Mucosa of stomach (tissue), 1 donor: ENCODE data around the gene YPEL4.
"Not testable (repeated sequence)": the region's sequence is repeated elsewhere in the genome, so short reads cannot be mapped to it uniquely, and the experiment has no call there.

Experiments used
- H3K27me3 ChIP-seq: one replicate; pipeline ENCODE4 v1.7.0; 2013; ENCODE audit warnings: mild to moderate bottlenecking, low read length; ENCODE audit not compliant: control insufficient read depth, insufficient read depth
- H3K36me3 ChIP-seq: one replicate; pipeline ENCODE4 v1.7.0; 2013; ENCODE audit warnings: low read length; ENCODE audit not compliant: control insufficient read depth, insufficient read depth
- H3K4me1 ChIP-seq: one replicate; pipeline ENCODE4 v1.7.0; 2013; ENCODE audit warnings: mild to moderate bottlenecking, low read length; ENCODE audit not compliant: control insufficient read depth, insufficient read depth
- H3K4me3 ChIP-seq: one replicate; pipeline ENCODE4 v1.7.0; 2013; ENCODE audit warnings: low read length
- H3K9ac ChIP-seq: one replicate; pipeline ENCODE4 v1.7.0; 2013; ENCODE audit warnings: mild to moderate bottlenecking, low read length, moderate library complexity
- H3K9me3 ChIP-seq: one replicate; pipeline ENCODE4 v1.7.0; 2013; ENCODE audit warnings: mild to moderate bottlenecking, low read length, moderate library complexity; ENCODE audit not compliant: control insufficient read depth
- donor health status: Pancreatic carcinoma.

YPEL4 gene

GRCh38 chr11:57663975-57664374, 14.3 kb upstream of the YPEL4 start:
- peaks cover 8% of the 10 kb centered on the region for H3K4me1 ChIP-seq
- H3K4me3 ChIP-seq: no peak overlapping the region
- no peaks in the 10 kb centered on the region for H3K9me3 ChIP-seq
- no peaks in the 10 kb centered on the region for H3K27me3 ChIP-seq
- peaks cover 7% of the 10 kb centered on the region for H3K36me3 ChIP-seq
- no peak overlapping the region for H3K9ac ChIP-seq

- Histone ChIP-seq H3K4me1 (peaks cover 16% of the 10 kb centered on the region), H3K9ac (no peak overlapping the region), H3K27me3 (no peaks in the 10 kb centered on the region), H3K36me3 (peaks cover 7% of the 10 kb centered on the region), H3K4me3 (no peak overlapping the region), H3K9me3 (no peaks in the 10 kb centered on the region)
These were observed 13.2 kb upstream of the YPEL4 start for GRCh38 chr11:57662893-57663292.

GRCh38 chr11:57659669-57660068, 10.0 kb upstream of the YPEL4 start:
- Histone ChIP-seq H3K4me3 (no peak overlapping the region), H3K27me3 (no peaks in the 10 kb centered on the region), H3K9ac (no peak overlapping the region), H3K4me1 (peaks cover 15% of the 10 kb centered on the region), H3K9me3 (no peaks in the 10 kb centered on the region), H3K36me3 (peaks cover 7% of the 10 kb centered on the region)

GRCh38 chr11:57658023-57658361, 8.3 kb upstream of the YPEL4 start:
- Histone ChIP-seq H3K4me1 (peaks cover 15% of the 10 kb centered on the region), H3K36me3 (peaks cover 7% of the 10 kb centered on the region), H3K4me3 (peak overlapping the region; percentile 28), H3K9me3 (no peaks in the 10 kb centered on the region), H3K9ac (peak overlapping the region; percentile 43), H3K27me3 (no peaks in the 10 kb centered on the region)

GRCh38 chr11:57657194-57658022, 7.7 kb upstream of the YPEL4 start, which contains the start of gene CLP1:
TSS of gene CLP1 (plus strand) at chr11:57657762. CDS start at chr11:57659477, 1,715 bp downstream.
- peak within 1 kb of the TSS; percentile 84 for H3K9ac ChIP-seq
- H3K9me3 ChIP-seq: no peaks in the 10 kb centered on the region
- peaks cover 15% of the 10 kb centered on the region for H3K4me1 ChIP-seq
- no peaks in the 10 kb centered on the region for H3K27me3 ChIP-seq
- peaks cover 7% of the 10 kb centered on the region for H3K36me3 ChIP-seq
- peak within 1 kb of the TSS; percentile 28 for H3K4me3 ChIP-seq

- peak overlapping the region; percentile 84 for H3K9ac ChIP-seq
- peaks cover 7% of the 10 kb centered on the region for H3K36me3 ChIP-seq
- H3K9me3 ChIP-seq: no peaks in the 10 kb centered on the region
- H3K4me3 ChIP-seq: peak overlapping the region; percentile 28
- no peaks in the 10 kb centered on the region for H3K27me3 ChIP-seq
- peaks cover 15% of the 10 kb centered on the region for H3K4me1 ChIP-seq
These were observed 7.1 kb upstream of the YPEL4 start for GRCh38 chr11:57656885-57657193.

DNA sequence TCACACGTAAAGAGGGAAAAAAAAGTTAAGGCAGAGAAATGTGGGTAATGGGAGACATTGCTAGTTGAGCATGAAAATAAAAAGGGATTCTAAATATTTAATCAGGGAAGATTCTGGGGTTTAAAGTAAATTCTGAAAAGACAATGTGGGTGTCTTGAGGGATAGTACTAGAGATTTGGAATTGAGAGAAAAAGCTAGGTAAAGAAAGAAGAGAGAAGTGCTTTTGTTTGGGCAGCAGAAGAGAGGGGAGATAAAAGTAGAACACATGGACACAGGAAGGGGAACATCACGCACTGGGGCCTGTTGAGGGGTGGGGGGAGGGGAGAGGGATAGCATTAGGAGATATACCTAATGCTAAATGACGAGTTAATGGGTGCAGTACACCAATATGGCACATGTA, 3.5 kb upstream of the YPEL4 start:
- H3K4me1 ChIP-seq: peaks cover 21% of the 10 kb centered on the region
- H3K36me3 ChIP-seq: no peaks in the 10 kb centered on the region
- peaks cover 23% of the 10 kb centered on the region for H3K27me3 ChIP-seq
- no peak overlapping the region for H3K9ac ChIP-seq
- H3K9me3 ChIP-seq: no peaks in the 10 kb centered on the region
- no peak overlapping the region for H3K4me3 ChIP-seq

- peaks cover 24% of the 10 kb centered on the region for H3K4me1 ChIP-seq
- no peaks in the 10 kb centered on the region for H3K9me3 ChIP-seq
- no peak overlapping the region for H3K4me3 ChIP-seq
- no peak overlapping the region for H3K9ac ChIP-seq
- peaks cover 28% of the 10 kb centered on the region for H3K27me3 ChIP-seq
- no peaks in the 10 kb centered on the region for H3K36me3 ChIP-seq
These were observed 3.0 kb upstream of the YPEL4 start for GRCh38 chr11:57652662-57653061.

DNA sequence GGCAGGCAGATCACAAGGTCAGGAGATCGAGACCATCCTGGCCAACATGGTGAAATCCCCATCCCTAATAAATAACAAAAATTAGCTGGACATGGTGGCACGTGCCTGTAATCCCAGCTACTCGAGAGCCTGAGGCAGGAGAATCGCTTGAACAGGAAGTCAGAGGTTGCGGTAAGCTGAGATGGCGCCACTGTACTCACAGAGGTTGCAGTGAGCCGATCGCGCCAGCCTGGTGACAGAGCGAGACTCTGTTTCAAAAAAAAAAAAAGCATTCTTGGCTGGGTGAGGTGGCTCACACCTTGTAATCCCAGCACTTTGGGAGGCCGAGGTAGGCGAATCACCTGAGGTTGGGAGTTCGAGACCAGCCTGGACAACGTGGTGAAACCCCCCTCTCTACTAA, 2.5 kb upstream of the YPEL4 start:
- Histone ChIP-seq H3K4me1 (peaks cover 23% of the 10 kb centered on the region), H3K27me3 (peaks cover 33% of the 10 kb centered on the region)
- H3K9ac ChIP-seq, H3K9me3 ChIP-seq, H3K36me3 ChIP-seq, H3K4me3 ChIP-seq: not testable (repeated sequence)

DNA sequence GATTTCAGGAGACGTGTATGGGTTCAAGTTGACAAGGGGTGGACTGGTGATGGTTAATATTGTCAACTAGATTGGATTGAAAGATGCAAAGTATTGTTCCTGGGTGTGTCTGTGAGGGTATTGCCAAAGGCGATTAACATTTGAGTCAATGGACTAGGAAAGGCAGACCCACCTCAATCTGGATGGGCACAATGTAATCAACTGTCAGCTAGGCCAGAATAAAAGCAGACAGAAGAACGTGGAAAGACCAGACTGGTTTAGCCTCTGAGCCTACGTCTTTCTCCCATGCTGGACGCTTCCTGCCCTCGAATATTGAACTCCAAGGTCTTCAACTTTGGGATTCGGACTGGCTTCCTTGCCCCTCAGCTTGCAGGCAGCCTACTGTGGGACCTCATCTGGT, 1.7 kb upstream of the YPEL4 start:
- Histone ChIP-seq H3K4me1 (peaks cover 24% of the 10 kb centered on the region), H3K9ac (no peak overlapping the region), H3K9me3 (no peaks in the 10 kb centered on the region), H3K27me3 (peaks cover 41% of the 10 kb centered on the region), H3K36me3 (no peaks in the 10 kb centered on the region), H3K4me3 (no peak overlapping the region)

GRCh38 chr11:57650739-57651090, 1.0 kb upstream of the YPEL4 start:
- Histone ChIP-seq H3K4me3 (no peak overlapping the region), H3K36me3 (no peaks in the 10 kb centered on the region), H3K9ac (no peak overlapping the region), H3K4me1 (peaks cover 28% of the 10 kb centered on the region), H3K9me3 (no peaks in the 10 kb centered on the region), H3K27me3 (peaks cover 48% of the 10 kb centered on the region)

DNA sequence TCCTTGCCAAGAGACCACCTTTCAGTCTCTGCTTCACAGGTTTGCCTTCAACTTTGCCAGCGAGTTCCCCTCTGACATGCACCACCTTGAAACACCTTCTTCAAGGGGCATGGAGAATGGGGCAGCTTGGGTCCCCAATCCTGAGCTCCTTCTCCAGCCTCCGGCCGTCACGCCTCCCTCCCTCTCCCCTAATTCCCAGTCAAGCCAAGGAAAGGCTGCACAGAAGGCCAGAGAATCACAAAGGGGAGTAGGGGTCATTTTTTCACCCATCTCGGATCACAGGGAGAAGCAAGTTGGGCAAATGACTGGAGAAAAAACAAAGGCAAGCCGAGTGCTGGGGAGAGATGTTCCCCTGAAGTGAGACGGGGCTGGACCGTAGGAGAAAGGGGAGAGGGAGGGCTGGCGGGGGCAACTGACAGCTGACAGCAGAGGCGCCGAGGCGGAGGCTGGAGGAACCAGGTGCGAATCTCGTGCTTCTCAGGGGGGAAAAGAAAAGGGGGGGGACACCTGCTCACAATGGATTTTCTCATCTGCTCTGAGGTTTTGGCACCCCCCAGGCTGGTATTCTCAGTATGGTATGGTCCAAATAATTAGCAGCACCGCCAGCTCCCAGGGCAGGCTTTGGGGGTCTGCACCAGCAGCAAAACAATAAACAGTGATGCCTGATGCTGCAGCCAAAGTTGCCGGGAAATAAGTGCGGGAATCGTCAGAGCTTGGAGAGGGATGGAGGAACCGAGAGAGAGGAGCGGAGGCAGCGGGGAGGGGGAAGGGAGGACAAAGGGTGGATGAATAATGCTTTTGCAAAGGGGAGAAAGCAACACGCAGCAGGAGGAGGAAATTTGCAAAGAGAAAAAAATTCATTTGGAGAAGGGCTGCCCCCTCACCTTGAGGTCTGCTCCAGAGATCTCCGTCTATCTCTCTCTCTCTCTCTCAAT, 644 bp downstream of the YPEL4 start:
- Histone ChIP-seq H3K36me3 (no peaks in the 10 kb centered on the region), H3K27me3 (peaks cover 56% of the 10 kb centered on the region), H3K4me3 (no peak overlapping the region), H3K9me3 (no peaks in the 10 kb centered on the region), H3K4me1 (peaks cover 38% of the 10 kb centered on the region), H3K9ac (no peak overlapping the region)
